GM12891 (cell line): ENCODE measurements around the gene ERO1B.

ENCODE experiments used
- POLR2A ChIP-seq: IDR thresholded peaks from 2 replicates; pipeline ENCODE4 v1.6.1; 2011; ENCODE audit warnings: low read depth, low read length, control low read depth
- POLR2AphosphoS5 ChIP-seq: IDR thresholded peaks from 2 replicates; pipeline ENCODE4 v1.6.1; 2011; ENCODE audit warnings: low read depth, low read length, control low read depth

GRCh38 chr1:236315092-236315491, 33.3 kb upstream of the ERO1B start:
- TF ChIP-seq POLR2A (no peak), POLR2AphosphoS5 (no peak)
